Stimulated activated CD8-positive, alpha-beta memory T cell treated with anti-CD3 and anti-CD28 coated beads, Interleukin-2, amount 100 ng/mL, for 1 hour (primary cell): Measurements from ENCODE around the gene CHL1.

ENCODE experiments used
- DNase-seq, 2 donors: peaks; one replicate each; pipeline ENCODE4 v3.0.0-alpha.2; 2020; ENCODE audit warnings: low read depth in 2 of 2

Gene CHL1

GRCh38 chr3:228442-229182 lies 32.0 kb downstream of the CHL1 start:
- no peak for DNase-seq

DNA sequence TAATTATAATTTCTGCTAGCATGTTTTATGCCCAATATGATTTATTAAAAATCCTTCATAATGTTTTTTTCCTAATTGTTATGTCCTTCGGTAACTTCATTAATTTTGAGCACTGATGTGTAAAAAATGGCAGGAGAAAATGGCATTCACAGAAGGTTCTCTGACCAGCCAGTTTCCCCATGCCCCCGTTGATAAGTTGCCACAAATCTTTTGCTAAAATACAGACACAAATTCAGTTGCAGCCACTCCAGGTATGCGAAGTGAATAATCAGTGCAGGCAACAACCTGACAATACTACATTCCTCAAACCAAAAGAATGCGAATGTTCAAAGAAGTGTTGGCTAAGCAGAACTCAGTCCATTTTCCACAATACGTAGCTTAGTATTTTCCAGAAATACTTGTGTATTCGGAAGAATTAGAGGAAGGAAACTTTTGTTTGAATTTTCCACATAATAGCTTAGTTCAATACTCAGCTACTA lies 32.7 kb downstream of the CHL1 start:
- no peak for DNase-seq

- DNase-seq = no peak
Observed at GRCh38 chr3:236881-237280, 40.3 kb downstream of the CHL1 start.

- no peak for DNase-seq
Observed at GRCh38 chr3:242602-243355, 46.2 kb downstream of the CHL1 start.

- DNase-seq = no peak
Observed at GRCh38 chr3:243356-243725, 46.8 kb downstream of the CHL1 start.

DNA sequence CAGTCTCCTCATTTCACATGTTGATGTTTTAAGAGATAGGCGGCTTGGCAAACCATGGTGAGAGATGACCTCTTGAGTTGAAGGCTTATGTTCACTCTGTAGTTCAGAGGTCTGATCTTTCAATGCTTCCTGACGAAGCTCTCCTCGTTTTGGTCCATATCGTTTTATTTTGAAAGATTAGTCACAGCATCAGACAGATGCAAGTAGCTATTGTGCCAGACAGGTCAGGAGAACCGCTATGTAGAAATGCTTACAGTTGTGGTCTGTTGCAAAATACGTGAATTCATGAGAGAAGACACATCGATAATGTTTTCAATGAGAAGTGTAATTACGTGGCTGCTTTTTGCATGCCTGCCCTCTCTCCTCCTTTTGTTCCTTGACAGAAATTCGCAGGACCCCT lies 47.5 kb downstream of the CHL1 start:
- no peak for DNase-seq

- DNase-seq = no peak
Observed at GRCh38 chr3:247916-248315, 51.4 kb downstream of the CHL1 start.

GRCh38 chr3:248864-249520 lies 52.4 kb downstream of the CHL1 start:
- DNase-seq = no peak

DNA sequence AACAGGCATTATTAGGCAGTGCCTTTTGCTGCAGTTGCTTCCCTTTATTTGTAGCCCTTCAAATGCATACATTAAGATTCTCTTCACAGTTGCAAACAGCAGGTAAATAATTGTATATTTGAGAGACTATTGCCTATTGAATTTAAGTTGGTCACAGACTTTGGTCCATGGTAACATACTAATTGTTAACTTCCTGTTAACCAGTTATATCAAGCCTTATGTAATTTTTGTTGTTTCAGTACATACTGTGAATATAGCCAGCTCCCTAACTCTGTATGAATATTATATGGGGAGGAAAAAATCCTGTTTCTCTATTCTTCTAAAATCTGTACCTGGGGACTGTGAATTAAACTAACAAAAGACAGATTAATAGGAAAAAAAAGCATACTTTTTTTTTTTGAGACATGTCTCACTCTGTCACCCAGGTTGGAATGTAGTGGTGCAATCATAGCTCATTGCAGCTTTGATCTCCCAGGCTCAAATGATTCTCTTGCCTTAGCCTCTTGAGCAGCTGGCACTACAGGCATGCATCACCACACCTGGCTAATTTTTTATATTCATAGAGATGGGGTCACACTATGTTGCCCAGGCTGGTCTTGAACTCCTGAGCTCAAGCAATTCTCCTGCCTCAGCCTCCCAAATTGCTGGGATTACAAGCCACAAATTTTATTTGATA lies 53.2 kb downstream of the CHL1 start:
- DNase-seq = no peak

DNA sequence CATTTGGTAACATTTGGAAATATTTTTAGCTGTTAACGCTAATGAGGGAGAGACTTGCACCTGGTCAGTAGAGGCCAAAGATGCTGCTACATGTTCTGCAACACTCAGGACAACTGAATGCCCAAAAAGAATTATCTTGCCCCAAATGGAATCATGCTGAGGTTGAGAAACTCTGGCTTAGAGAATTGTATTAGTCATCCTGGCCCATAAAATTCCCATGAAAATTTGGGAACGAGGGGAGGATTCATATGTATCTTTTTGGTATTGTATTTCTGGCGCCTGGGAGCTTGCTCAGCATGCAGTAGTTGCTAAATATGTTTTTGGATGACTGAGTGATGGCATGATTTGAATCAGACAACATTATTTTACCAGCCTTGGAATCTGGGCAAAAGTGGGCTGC lies 59.9 kb downstream of the CHL1 start:
- DNase-seq = no peak

DNA sequence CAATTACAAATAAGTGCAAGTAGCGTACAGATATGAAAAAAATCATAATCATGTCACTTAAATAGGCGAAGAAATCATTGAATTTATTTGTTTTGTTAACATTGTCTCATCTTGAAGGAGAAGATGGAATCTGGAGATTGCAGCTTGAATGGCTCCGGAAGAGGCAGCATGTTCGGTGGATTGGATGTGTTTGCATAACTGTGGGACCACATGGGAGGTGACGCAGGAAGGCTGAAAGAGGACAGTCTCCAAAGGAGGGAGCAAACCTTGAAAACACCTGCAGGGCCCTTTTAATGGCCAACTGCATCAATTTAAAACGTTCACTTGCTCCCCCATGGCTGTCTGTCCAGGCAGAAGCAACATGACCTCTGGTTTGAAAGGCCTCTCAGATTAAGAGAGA lies 61.3 kb downstream of the CHL1 start:
- DNase-seq = no peak

DNA sequence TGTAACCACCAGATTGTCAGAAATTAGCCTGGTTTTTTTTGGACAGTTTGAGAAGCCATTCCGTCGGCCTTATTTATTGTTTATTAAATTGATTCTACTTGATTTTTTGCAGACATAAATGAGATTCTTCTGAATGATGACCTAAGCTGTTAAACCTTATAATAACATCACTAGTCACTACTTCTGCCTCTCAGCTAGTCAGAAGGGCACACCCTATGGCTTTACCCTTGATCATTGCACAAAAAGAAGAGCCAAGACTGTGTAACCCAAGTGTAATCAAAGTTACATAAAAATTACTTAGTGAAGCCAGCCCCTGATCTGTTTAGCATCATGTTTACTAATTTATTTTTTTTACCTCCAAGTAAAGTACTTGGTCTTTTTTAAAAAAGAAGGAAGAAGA lies 64.3 kb downstream of the CHL1 start:
- no peak for DNase-seq

- no peak for DNase-seq
Observed at GRCh38 chr3:263393-263792, 66.8 kb downstream of the CHL1 start.

GRCh38 chr3:264394-265156 lies 68.0 kb downstream of the CHL1 start:
- DNase-seq = no peak

DNA sequence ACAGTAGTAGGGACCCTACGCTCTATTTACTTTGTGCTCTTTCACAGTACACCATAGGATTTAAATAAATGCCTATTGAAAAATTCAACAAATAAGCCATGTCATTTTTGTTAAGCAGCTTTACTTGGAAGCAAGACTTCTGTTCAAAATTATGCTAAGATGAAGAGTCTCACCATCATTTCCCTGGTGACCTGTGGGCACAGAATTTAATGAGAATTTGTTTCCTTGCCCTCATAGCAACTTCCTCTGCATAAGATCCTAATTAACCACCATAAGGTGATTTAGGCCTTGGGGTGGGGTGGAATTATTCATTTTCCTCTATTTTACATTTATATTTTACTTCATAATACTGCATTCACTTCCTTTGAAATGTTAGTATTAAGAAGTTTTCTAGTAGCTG lies 70.5 kb downstream of the CHL1 start:
- DNase-seq = no peak

GRCh38 chr3:270688-271087 lies 74.1 kb downstream of the CHL1 start:
- no peak for DNase-seq

- no peak for DNase-seq
Observed at GRCh38 chr3:274927-275326, 78.4 kb downstream of the CHL1 start.

DNA sequence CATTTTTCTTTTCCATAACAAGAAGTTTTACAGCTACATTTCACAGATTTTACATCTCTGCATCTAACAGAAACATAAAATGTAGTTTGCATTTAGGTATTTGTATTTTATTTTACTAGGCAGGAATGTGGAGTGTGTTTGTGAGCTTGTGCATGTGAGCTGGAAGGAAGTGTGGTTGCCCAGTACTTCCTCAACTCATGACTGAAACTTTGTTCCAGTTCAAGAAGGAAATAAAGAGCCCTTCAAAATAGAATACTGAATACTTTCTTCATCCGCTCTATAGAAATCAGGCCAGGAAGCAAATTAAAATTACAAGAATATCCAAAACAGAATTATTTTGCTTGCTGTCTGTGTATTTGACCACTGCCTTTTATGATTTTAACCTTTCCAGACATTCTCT lies 81.3 kb downstream of the CHL1 start:
- no peak for DNase-seq

- no peak for DNase-seq
Observed at GRCh38 chr3:278300-279064, 81.9 kb downstream of the CHL1 start.

- DNase-seq = no peak
Observed at GRCh38 chr3:279325-279724, 82.8 kb downstream of the CHL1 start.

DNA sequence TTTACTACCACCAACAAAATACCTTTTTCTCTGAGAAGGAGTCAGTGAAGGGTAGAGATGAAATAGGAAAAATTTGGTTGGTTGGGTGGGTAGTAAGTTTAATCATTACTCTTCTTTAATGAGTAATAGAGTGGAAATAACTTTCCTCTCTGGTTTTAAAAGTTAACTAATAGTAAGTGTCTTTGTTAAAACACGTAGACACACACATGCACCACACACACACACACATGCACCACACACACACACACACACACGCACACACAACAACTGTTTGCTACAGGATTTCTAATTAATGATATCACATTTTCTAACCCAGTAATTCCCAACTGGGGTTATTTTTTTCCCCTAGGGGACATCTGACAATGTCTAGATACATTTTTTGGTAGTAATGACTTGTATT lies 84.1 kb downstream of the CHL1 start:
- no peak for DNase-seq
